OCI-M2 (cell line): Measurements from ENCODE around the gene ROR1.
"Not testable (repeated sequence)": the region's sequence is repeated elsewhere in the genome, so short reads cannot be mapped to it uniquely, and the experiment has no call there.

ENCODE experiments used
- DNase-seq: peaks from one replicate; lab custom pipeline; 2025; ENCODE audit not compliant: unreplicated experiment; lab: John Stamatoyannopoulos, UW

Gene ROR1

DNA sequence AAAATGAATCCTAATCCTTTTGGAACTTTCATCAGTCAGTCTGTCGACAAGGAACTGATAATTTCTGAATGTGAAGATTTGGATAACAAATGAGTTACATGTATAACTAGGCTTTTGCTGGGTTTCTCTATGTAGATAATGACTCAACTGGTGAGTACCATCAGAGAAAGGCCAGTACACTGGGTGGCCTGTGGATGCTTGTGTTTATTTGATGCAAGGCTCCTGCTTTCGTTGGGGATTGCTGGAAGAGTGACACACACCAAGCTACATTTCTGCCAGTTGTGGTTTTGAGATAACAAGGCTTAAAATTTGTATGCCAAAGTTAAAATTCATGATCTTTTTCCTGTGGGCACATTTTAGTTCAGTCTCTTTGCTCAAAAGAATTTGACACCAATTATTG is 314.0 kb downstream of the ROR1 start:
- no peak for DNase-seq

- DNase-seq: no peak
Observed at GRCh38 chr1:64090436-64090835, 316.6 kb downstream of the ROR1 start.

- no peak for DNase-seq
Observed at GRCh38 chr1:64092851-64093371, 319.1 kb downstream of the ROR1 start.

- DNase-seq: no peak
Observed at GRCh38 chr1:64093941-64094340, 320.1 kb downstream of the ROR1 start.

DNA sequence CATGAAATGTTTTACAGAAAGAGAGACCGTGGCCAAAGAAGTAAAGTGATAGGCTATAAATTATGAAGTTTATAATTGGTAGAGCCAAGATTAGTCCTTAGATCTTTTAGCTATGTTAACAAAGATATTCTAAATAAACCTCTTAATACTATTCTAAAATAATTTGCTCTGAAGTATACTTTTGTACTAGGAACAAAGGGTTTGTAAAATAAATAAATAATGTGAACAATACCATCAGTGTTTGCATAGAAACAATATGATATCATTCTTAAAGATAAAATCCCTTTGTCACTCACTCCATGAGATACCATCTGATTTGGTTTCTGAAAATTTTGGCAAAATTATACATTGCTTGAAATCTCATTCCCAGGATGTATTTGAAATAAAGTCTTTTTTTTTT is 322.0 kb downstream of the ROR1 start:
- DNase-seq: no peak

DNA sequence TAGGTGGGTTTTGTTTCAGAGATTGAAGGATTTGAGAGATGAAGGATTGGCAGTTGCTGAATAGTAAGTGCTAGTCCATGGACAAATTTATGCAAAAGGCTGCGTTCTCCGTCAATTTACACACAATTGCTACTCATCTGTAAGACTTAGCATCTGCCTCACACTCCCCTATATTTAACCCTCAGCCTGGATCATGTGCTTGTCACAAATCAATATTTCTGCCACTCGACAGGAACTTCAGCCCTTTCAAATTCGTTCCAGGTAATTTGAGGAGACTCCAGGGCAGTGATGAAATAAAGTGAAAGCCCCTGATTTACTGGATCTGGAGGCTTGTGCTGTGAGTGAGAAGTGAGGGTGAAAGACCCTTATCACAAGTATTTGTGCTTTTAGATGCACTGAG is 324.0 kb downstream of the ROR1 start:
- DNase-seq: no peak

- DNase-seq: no peak
Observed at GRCh38 chr1:64098436-64098835, 324.6 kb downstream of the ROR1 start.

DNA sequence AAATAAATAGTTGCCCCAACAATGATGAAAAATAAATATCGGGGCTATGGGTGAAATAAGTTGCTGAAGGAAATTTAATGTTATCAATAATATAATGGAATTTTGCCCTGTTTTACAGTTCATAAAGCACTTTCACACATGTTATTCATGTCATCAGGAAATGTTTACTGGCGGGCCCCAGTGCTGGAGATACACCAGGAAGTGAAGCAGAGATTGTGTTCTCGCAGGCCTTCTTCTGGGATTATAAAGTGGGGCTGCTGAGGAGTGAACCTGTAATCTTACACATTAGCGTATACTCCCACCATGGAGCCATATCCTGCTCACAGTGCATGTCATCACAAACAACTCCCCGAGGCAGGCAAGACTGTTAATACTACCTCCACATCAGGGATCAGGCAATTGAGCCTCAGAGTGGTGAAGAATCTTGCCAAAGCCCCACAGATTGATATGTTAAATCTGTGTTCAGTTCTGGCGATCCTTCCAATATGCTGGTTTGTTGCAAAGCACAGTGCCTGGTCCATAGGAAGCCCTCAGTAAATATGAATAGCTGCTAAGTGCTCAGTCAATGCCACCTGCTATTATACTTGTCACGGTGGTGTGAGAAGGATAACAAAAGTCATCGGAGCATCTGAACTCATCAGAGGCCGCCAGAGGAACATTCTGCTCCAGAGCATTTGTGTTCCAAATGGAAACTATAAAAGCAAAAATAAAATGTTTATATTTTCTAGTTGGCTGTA is 325.2 kb downstream of the ROR1 start:
- DNase-seq: no peak

GRCh38 chr1:64100791-64101190 is 327.0 kb downstream of the ROR1 start:
- no peak for DNase-seq

- not testable (repeated sequence) for DNase-seq
Observed at GRCh38 chr1:64104585-64104984, 330.8 kb downstream of the ROR1 start.

DNA sequence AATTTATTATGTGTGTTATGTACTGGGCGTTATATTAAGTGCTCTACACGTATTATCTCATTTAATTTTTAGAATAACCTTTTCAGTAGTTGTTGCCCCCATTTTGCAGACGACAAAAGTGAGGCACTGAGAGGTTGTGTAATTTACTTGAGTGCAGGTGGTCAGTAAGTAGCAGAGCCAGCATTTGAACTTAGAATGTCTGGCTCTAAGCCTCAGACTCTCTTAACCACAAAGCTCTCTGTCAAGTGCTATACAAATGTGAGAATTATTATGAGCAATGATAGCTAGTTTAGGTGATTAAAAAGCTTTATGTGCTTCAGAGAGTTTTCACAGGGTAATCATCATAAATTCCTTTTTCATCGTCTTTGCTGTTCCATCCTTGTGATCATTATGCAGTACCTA is 333.3 kb downstream of the ROR1 start:
- no peak for DNase-seq

GRCh38 chr1:64107632-64108031 is 333.8 kb downstream of the ROR1 start:
- no peak for DNase-seq

DNA sequence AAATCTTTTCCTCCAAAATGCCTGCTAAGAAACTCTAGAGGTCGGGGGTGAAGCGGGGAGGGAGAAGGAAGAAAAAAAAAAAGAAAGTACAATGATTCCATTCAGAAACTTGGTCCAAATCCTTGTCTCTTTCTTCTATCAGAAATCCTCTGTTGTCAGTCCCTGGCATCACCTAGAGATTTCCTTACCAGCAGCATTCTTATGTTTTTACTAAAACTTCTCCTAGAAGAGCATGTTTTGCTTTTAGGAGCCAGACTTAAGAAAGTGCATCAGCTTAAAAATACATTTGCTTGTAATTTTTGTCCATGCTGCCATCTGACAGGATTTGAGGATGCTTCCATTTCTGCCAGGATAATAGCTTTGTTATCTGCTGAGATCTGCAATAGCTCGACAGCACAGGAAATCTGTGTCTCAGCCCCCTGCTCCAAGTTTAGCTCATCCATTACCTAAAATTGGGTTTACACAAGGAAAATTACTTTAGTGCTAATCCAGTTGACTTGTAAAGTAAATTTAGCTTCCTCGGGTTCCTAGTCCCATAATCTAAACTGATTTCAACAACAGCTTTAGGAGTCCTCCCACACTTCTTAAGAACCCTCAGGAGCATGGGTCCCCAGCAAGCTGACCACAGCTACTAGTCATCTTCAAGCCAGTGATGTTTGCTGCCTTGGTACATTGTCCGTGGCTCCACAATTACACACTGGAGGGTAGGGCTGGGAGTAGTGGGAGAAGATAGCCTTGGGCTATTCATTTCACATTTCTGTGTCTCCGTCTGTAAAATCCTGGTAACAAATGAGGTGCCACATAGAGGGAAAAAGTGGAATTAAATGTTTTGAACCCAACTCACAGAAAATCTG is 337.3 kb downstream of the ROR1 start:
- DNase-seq: no peak

GRCh38 chr1:64111787-64112186 is 338.0 kb downstream of the ROR1 start:
- DNase-seq: no peak

GRCh38 chr1:64112281-64112680 is 338.5 kb downstream of the ROR1 start:
- DNase-seq: no peak

- no peak for DNase-seq
Observed at GRCh38 chr1:64114012-64114525, 340.3 kb downstream of the ROR1 start.

GRCh38 chr1:64116537-64116936 is 342.7 kb downstream of the ROR1 start:
- no peak for DNase-seq

- no peak for DNase-seq
Observed at GRCh38 chr1:64117492-64117891, 343.7 kb downstream of the ROR1 start.

- no peak for DNase-seq
Observed at GRCh38 chr1:64121766-64122385, 348.1 kb downstream of the ROR1 start.

DNA sequence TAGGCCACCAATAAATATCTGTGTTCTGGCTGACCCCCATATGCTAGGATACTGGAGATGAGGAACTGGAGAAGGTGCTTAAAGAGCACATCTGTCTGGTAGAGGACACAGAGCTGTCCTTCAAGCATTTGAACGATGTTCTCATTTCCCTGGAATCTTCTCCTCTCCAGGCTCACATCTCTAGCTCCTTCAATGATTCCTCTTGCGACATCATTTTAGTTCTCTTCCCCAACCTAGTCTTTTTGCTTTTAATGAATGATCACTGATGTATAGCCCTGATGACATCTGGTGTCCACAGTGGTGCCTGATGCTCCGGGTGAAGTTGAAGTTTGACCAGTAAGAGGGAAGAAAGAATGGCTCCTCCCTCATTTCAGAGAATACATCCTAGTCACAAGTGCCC is 348.8 kb downstream of the ROR1 start:
- DNase-seq: no peak

GRCh38 chr1:64124704-64125440 is 351.1 kb downstream of the ROR1 start:
- no peak for DNase-seq
